Loucy (cell line): ENCODE results near the gene TBC1D1.

Source experiments
- CTCF ChIP-seq: fragments of 200-600 bp; sonication (generic); conservative IDR thresholded peaks from 2 replicates; pipeline ENCODE4 v1.5.1; 2014; ENCODE audit warnings: mild to moderate bottlenecking, antibody characterized with exemption, low read length
- EZH2phosphoT487 ChIP-seq: fragments of 200-600 bp; IDR thresholded peaks from 2 replicates; pipeline ENCODE4 v1.6.1; 2018; ENCODE audit warnings: antibody characterized with exemption, mild to moderate bottlenecking, moderate library complexity, borderline replicate concordance

GRCh38 chr4:37970702-37971101, 79.8 kb downstream of the TBC1D1 start:
- TF ChIP-seq CTCF (peak; percentile 53), EZH2phosphoT487 (no peak)
